ENCODE data around the gene ESF1.

- TF ChIP-seq CTCF (IDR thresholded peaks at IDR 0.05) (no peak), EP300 (IDR thresholded peaks at IDR 0.05) (no peak), POLR2A (IDR thresholded peaks at IDR 0.05) (no peak)
Observed at GRCh38 chr20:13794667-13795066, 9.9 kb upstream of the ESF1 start.
